Measurements from ENCODE around the gene TINAGL1. TPM values are rescaled to one million over a fixed set of nuclear protein-coding genes. Genes with fewer than 3 reads are reported as not detected.

Gene TINAGL1
- total RNA-seq, 2 experiments from 2014 or later: not detected

DNA sequence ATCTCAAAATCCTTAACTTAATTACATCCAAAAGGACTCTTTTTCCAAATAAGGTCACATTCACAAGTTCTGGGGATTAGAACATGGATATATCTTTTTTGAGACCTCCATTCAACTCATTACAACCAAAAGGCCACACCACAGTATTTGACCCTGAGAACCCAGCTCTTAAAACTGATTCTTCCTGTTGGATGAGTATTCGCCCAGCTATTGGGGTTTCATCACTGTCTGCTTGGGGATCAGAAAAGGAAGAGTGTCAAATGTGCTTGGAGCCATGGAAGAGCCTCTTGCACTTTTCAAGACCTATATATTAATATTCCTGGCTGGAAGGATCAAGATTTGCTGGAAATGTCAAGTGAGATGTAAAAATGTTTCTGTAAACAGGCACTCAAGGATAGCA is 5.4 kb upstream of the TINAGL1 start:
- no peak overlapping the region for H3K27ac Mint-ChIP-seq
- H3K27me3 Mint-ChIP-seq: peaks cover 4% of the 10 kb centered on the region
- intact Hi-C loops (cut with micrococcal nuclease): no loop called here
- no peaks in the 10 kb centered on the region for H3K9me3 Mint-ChIP-seq
- ChIA-PET POLR2A (no interaction called here), CTCF (interaction anchor here (0.9 to 1.9 kb wide), 3 partner anchors 22 to 176 kb away, joined by 3 to 8 read pairs (median 4); partner anchors contain the start of gene HCRTR1)
- H3K4me1 Mint-ChIP-seq (ENCODE audit: low read depth): no peaks in the 10 kb centered on the region
- no peaks in the 10 kb centered on the region for H3K36me3 Mint-ChIP-seq (ENCODE audit: low read depth)
- no peak overlapping the region for H3K4me3 Mint-ChIP-seq
- DNase-seq: no peak
- no peak for ATAC-seq
- TF ChIP-seq, protein P1, sequence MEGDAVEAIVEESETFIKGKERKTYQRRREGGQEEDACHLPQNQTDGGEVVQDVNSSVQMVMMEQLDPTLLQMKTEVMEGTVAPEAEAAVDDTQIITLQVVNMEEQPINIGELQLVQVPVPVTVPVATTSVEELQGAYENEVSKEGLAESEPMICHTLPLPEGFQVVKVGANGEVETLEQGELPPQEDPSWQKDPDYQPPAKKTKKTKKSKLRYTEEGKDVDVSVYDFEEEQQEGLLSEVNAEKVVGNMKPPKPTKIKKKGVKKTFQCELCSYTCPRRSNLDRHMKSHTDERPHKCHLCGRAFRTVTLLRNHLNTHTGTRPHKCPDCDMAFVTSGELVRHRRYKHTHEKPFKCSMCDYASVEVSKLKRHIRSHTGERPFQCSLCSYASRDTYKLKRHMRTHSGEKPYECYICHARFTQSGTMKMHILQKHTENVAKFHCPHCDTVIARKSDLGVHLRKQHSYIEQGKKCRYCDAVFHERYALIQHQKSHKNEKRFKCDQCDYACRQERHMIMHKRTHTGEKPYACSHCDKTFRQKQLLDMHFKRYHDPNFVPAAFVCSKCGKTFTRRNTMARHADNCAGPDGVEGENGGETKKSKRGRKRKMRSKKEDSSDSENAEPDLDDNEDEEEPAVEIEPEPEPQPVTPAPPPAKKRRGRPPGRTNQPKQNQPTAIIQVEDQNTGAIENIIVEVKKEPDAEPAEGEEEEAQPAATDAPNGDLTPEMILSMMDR (IDR thresholded peaks at IDR 0.05): no peak

DNA sequence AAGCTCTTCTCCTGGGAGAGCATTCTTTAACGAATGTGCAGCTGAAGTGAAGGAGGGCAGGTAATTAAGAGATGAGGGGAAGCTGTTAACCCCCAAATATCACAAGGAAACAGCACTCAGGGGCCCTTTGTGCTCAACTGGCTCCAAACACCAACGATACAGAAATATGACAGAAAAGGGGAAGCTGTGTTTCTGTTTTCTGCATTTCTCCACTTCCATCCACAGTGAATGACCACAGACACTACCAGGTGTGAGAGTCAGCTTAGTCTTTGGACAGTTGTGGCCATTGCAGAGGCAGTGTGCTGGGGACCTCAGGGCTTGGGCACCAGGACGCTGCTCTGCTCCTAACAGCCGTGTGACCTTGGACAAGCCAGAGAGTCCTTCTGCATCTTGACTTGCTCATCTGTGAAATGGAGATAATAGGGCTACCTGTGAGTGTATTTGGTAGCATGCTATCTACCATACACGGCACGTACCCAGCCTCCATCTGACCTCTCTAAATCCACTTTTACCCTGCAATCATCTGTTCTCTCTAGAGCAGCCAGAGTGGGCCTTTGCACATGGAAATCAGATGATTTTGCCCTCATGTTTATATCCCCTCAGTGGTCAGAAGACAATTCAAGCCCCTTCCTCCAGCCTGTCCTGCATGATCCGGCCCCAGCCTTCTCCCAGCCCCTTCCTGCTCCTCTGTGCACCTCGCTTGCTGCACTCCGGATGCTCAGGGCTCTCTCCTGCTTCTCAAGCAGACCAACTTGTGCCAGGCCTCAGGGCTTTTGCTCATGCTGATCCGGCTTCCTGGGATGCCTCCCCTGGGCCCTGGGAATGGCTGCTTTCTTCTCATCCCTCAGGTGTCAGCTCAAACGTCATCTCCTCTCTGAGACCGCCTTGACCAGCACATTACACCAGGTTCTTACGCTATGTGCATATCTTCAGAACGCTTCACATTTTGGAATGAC is 4.7 kb upstream of the TINAGL1 start:
- H3K4me3 Mint-ChIP-seq: no peak overlapping the region
- TF ChIP-seq, protein P1 (IDR thresholded peaks at IDR 0.05): no peak
- peaks cover 7% of the 10 kb centered on the region for H3K27me3 Mint-ChIP-seq
- no peak for DNase-seq
- no peak for ATAC-seq
- no peaks in the 10 kb centered on the region for H3K9me3 Mint-ChIP-seq
- intact Hi-C loops (cut with micrococcal nuclease): no loop called here
- no peaks in the 10 kb centered on the region for H3K36me3 Mint-ChIP-seq (ENCODE audit: low read depth)
- no peaks in the 10 kb centered on the region for H3K4me1 Mint-ChIP-seq (ENCODE audit: low read depth)
- H3K27ac Mint-ChIP-seq: no peak overlapping the region
- ChIA-PET POLR2A (no interaction called here), CTCF (interaction anchor here (1.9 kb wide), 1 partner anchor 23 kb away, joined by 8 read pairs; no protein-coding TSS in a partner anchor)

DNA sequence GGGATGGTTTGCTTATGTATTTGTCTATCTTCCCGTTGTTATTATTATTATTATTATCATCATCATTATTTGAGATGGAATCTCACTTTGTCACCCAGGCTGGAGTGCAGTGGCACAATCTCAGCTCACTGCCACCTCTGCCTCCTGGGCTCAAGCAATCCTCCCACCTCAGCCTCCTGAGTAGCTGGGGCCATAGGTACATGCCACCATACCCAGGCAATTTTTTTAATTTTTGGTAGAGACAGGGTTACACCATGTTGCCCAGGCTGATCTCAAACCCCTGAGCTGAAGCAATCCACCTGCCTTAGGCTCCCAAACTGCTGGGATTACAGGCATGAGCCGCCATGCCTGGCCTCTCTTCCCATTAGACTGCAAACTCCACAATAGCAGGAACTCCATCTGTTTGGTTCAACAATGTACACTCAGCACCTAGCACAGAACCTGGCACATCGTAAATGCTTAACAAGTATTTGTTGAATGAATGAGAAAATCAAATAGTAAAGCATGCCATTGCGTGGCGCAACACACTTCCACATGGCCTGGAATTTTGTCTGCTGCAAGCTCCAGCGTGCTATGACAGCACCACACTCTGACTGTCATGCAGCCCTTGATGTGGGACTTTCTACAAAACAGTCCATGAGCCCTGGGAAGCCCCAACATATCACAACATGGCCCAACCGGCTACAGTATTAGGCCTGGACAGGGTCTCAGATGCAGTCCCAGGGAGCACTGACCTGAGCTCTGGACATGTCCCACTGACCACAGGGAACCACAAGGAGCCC is 3.8 kb upstream of the TINAGL1 start:
- no peaks in the 10 kb centered on the region for H3K4me1 Mint-ChIP-seq (ENCODE audit: low read depth)
- TF ChIP-seq, protein P1 (IDR thresholded peaks at IDR 0.05): no peak
- no peak overlapping the region for H3K27ac Mint-ChIP-seq
- no peak for ATAC-seq
- no peak for DNase-seq
- CTCF ChIA-PET: no interaction called here
- peaks cover 9% of the 10 kb centered on the region for H3K27me3 Mint-ChIP-seq
- no peaks in the 10 kb centered on the region for H3K9me3 Mint-ChIP-seq
- no peaks in the 10 kb centered on the region for H3K36me3 Mint-ChIP-seq (ENCODE audit: low read depth)
- no peak overlapping the region for H3K4me3 Mint-ChIP-seq
- intact Hi-C loops (cut with micrococcal nuclease): no loop called here
- POLR2A ChIA-PET: interaction anchor here (0.6 kb wide), 1 partner anchor 296 kb away, joined by 3 read pairs; no protein-coding TSS in a partner anchor

DNA sequence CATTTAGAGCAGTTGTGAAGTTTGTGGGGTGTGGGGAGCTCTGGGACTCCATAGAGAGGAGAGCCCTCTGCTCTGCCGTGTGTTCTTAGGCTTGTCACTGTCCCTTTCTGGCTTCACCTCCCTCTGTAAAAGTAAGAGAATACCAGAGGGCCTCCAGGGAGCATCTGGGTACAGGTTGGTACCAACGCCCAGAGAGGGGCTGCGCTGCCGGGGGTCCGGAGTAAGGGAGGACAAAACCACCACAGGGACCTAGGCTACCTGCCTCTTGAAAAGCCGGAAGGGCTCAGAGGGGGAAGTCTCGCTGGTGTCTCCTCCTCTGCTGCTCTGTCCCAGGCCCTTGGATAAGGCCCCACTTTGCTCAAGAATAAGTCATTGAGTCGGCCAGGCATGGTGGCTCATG is 3.1 kb upstream of the TINAGL1 start:
- POLR2A ChIA-PET: interaction anchor here (0.6 kb wide), 1 partner anchor 295 kb away, joined by 3 read pairs; no protein-coding TSS in a partner anchor
- Mint-ChIP-seq H3K4me3 (no peak overlapping the region), H3K9me3 (no peaks in the 10 kb centered on the region), H3K27me3 (peaks cover 9% of the 10 kb centered on the region), H3K36me3 (ENCODE audit: low read depth) (no peaks in the 10 kb centered on the region), H3K27ac (no peak overlapping the region), H3K4me1 (ENCODE audit: low read depth) (no peaks in the 10 kb centered on the region)
- CTCF ChIA-PET: no interaction called here
- DNase-seq: no peak
- intact Hi-C loops (cut with micrococcal nuclease): no loop called here
- TF ChIP-seq, protein P1 (IDR thresholded peaks at IDR 0.05): no peak
- ATAC-seq: no peak
